Panc1 (cell line): Measurements from ENCODE around the gene SEMA4A. TPM values are rescaled to one million over a fixed set of nuclear protein-coding genes. Genes with fewer than 3 reads are reported as not detected.

Source experiments
- ATAC-seq: fragments of 200-7000 bp; cut with Tn5 transposase; 2 replicates; pipeline ENCODE4 v1.9.1; 2020; ENCODE audit warnings: mild to moderate bottlenecking, moderate library complexity
- BruUV-seq: library from RNA; stranded (reverse); fragments of 400-500 nt; replicated peaks from 2 replicates; lab custom pipeline; 2021; lab: Mats Ljungman, UMichigan
- CTCF ChIA-PET: fragments of 300-600 bp; sonication (Branson Sonifier 250); formaldehyde crosslinking; loops from one replicate; lab custom pipeline; 2022; ENCODE audit warnings: antibody characterized with exemption; lab: Charles Lee
- POLR2A ChIA-PET: fragments of 300-600 bp; sonication (Branson Sonifier 250); formaldehyde crosslinking; loops from one replicate; lab custom pipeline; 2022; ENCODE audit warnings: antibody characterized with exemption; lab: Charles Lee
- DNase-seq: peaks from one replicate; pipeline ENCODE4 v3.0.0-alpha.2; 2010; ENCODE audit warnings: low read depth, low spot score
- H3K27ac ChIP-seq: 2 replicates; pipeline ENCODE4 v1.5.1; 2011; ENCODE audit warnings: mild to moderate bottlenecking, low read length, inconsistent platforms
- H3K27me3 ChIP-seq: fragments of 200-500 bp; sonication (Bioruptor generic); 2 replicates; pipeline ENCODE4 v1.6.0; 2014; ENCODE audit warnings: low read length, inconsistent platforms; ENCODE audit not compliant: control insufficient read depth, insufficient read depth
- H3K36me3 ChIP-seq: fragments of 200-500 bp; sonication (Bioruptor generic); 2 replicates; pipeline ENCODE4 v1.5.1; 2014; ENCODE audit warnings: inconsistent platforms, mild to moderate bottlenecking, low read length, moderate library complexity; ENCODE audit not compliant: control insufficient read depth, insufficient read depth
- H3K4me1 ChIP-seq: 2 replicates; pipeline ENCODE4 v1.5.1; 2011; ENCODE audit warnings: inconsistent platforms, mild to moderate bottlenecking, low read length, moderate library complexity; ENCODE audit not compliant: control insufficient read depth, insufficient read depth
- H3K4me3 ChIP-seq, 2 experiments: 2 replicates each; pipeline ENCODE4 v1.5.1; 2011 to 2012; ENCODE audit warnings: low read depth in 2 of 2, low read length in 2 of 2, mild to moderate bottlenecking in 2 of 2, inconsistent platforms in 1 of 2, moderate library complexity in 1 of 2
- H3K9me3 ChIP-seq: fragments of 200-500 bp; sonication (Bioruptor generic); 2 replicates; pipeline ENCODE4 v1.5.1; 2014; ENCODE audit warnings: low read depth, mild to moderate bottlenecking, inconsistent platforms, low read length, moderate library complexity; ENCODE audit not compliant: control insufficient read depth, insufficient read depth
- POLR2AphosphoS5 ChIP-seq: IDR thresholded peaks from 2 replicates; pipeline ENCODE4 v1.6.1; 2012; ENCODE audit warnings: mild to moderate bottlenecking, low read depth, low read length, moderate library complexity
- SIN3A ChIP-seq: IDR thresholded peaks from 2 replicates; pipeline ENCODE4 v1.6.1; 2012; ENCODE audit warnings: low read depth, mild to moderate bottlenecking, low read length, moderate library complexity, borderline replicate concordance; ENCODE audit not compliant: insufficient read depth
- TCF7L2 ChIP-seq: IDR thresholded peaks from 2 replicates; pipeline ENCODE4 v1.6.1; 2011; ENCODE audit warnings: mild to moderate bottlenecking, low read depth, low read length, inconsistent platforms
- in situ Hi-C: cut with HindIII; loops from 2 replicates; pipeline ENCODE4 v1.10.0; 2016; ENCODE audit warnings: low sequenced_read_pairs, low pct_unique_long_range_greater_than_20kb
- intact Hi-C: fragments of 100-400 bp; cut with micrococcal nuclease; formaldehyde crosslinking; loops from one replicate; pipeline ENCODE4 v1.10.0; 2022; ENCODE audit not compliant: unreplicated experiment
- total RNA-seq: library from RNA; stranded (reverse); gene quantifications from one replicate; pipeline ENCODE4 v1.2.1, GENCODE V29; 2021; ENCODE audit not compliant: unreplicated experiment
- TF ChIP-seq, protein P1 (sequence below): fragments of 450-650 bp; IDR thresholded peaks from 2 replicates; pipeline ENCODE4 v1.5.1; 2017; ENCODE audit warnings: mild to moderate bottlenecking
- TF ChIP-seq, protein P2 (sequence below), 2 experiments: IDR thresholded peaks; 2 replicates each; pipeline ENCODE4 v1.6.1; 2011 to 2012; ENCODE audit warnings: low read depth in 2 of 2, control low read depth in 1 of 2, low read length in 1 of 2, mild to moderate bottlenecking in 1 of 2, moderate library complexity in 1 of 2; ENCODE audit not compliant: insufficient read depth in 1 of 2

SEMA4A gene
- total RNA-seq, 1 experiment from 2014 or later: 0.21 TPM

GRCh38 chr1:156143765-156144489 is 9.5 kb upstream of the SEMA4A start:
- no TSS peak for BruUV-seq
- DNase-seq (no peak), ATAC-seq (no peak)
- CTCF ChIA-PET: no interaction called here
- H3K4me3 ChIP-seq: no peak overlapping the region
- H3K27me3 ChIP-seq: no peaks in the 10 kb centered on the region
- H3K36me3 ChIP-seq: no peaks in the 10 kb centered on the region
- POLR2A ChIA-PET: no interaction called here
- H3K27ac ChIP-seq: no peak overlapping the region
- peaks cover 32% of the 10 kb centered on the region for H3K4me1 ChIP-seq
- intact Hi-C loops: no loop called here
- no peaks in the 10 kb centered on the region for H3K9me3 ChIP-seq
- in situ Hi-C loops: no loop called here
- no peak for TF ChIP-seq TCF7L2
- TF ChIP-seq, protein P1, sequence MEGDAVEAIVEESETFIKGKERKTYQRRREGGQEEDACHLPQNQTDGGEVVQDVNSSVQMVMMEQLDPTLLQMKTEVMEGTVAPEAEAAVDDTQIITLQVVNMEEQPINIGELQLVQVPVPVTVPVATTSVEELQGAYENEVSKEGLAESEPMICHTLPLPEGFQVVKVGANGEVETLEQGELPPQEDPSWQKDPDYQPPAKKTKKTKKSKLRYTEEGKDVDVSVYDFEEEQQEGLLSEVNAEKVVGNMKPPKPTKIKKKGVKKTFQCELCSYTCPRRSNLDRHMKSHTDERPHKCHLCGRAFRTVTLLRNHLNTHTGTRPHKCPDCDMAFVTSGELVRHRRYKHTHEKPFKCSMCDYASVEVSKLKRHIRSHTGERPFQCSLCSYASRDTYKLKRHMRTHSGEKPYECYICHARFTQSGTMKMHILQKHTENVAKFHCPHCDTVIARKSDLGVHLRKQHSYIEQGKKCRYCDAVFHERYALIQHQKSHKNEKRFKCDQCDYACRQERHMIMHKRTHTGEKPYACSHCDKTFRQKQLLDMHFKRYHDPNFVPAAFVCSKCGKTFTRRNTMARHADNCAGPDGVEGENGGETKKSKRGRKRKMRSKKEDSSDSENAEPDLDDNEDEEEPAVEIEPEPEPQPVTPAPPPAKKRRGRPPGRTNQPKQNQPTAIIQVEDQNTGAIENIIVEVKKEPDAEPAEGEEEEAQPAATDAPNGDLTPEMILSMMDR: no peak
- TF ChIP-seq, protein P2, sequence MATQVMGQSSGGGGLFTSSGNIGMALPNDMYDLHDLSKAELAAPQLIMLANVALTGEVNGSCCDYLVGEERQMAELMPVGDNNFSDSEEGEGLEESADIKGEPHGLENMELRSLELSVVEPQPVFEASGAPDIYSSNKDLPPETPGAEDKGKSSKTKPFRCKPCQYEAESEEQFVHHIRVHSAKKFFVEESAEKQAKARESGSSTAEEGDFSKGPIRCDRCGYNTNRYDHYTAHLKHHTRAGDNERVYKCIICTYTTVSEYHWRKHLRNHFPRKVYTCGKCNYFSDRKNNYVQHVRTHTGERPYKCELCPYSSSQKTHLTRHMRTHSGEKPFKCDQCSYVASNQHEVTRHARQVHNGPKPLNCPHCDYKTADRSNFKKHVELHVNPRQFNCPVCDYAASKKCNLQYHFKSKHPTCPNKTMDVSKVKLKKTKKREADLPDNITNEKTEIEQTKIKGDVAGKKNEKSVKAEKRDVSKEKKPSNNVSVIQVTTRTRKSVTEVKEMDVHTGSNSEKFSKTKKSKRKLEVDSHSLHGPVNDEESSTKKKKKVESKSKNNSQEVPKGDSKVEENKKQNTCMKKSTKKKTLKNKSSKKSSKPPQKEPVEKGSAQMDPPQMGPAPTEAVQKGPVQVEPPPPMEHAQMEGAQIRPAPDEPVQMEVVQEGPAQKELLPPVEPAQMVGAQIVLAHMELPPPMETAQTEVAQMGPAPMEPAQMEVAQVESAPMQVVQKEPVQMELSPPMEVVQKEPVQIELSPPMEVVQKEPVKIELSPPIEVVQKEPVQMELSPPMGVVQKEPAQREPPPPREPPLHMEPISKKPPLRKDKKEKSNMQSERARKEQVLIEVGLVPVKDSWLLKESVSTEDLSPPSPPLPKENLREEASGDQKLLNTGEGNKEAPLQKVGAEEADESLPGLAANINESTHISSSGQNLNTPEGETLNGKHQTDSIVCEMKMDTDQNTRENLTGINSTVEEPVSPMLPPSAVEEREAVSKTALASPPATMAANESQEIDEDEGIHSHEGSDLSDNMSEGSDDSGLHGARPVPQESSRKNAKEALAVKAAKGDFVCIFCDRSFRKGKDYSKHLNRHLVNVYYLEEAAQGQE (IDR thresholded peaks at IDR 0.05; ENCODE audit: insufficient read depth in 1 of 2, low read depth in 2 of 2, low read length in 1 of 2): no peak
- no peak for TF ChIP-seq SIN3A
- TF ChIP-seq POLR2AphosphoS5: no peak

DNA sequence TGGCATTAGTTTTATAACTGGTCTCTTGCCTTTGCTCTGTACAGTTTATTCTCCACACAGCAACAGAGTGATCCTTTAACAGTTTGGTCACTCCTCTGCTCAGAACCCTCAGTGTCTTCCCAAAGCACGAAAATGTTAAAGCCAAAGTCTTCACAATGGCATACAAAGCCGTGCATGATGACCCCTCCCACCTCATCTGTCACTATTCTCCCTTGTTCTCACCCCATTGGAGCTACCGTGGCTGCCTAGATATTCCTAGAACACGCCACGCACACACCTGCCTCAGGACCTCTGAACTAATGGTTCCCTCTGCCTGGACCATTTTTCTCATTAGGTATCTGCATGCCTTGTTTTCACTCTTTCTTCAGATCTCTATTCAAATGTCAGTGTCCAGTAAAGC is 8.6 kb upstream of the SEMA4A start:
- H3K9me3 ChIP-seq: no peaks in the 10 kb centered on the region
- H3K27ac ChIP-seq: no peak overlapping the region
- in situ Hi-C loops (no loop called here), intact Hi-C loops (no loop called here)
- no peaks in the 10 kb centered on the region for H3K27me3 ChIP-seq
- no peaks in the 10 kb centered on the region for H3K36me3 ChIP-seq
- POLR2A ChIA-PET: interaction anchor here (0.6 to 1.1 kb wide), 2 partner anchors 39 to 69 kb away, joined by 5 to 6 read pairs; partner anchors contain the start of gene PMF1
- DNase-seq (no peak), ATAC-seq (no peak)
- CTCF ChIA-PET: interaction anchor here (1.5 kb wide), 1 partner anchor 81 kb away, joined by 21 read pairs; no protein-coding TSS in a partner anchor
- 0 out of 2 replicates have a peak, but pooled peaks have one; percentile 18 for TF ChIP-seq POLR2AphosphoS5
- TF ChIP-seq, protein P2 (IDR thresholded peaks at IDR 0.05; ENCODE audit: insufficient read depth in 1 of 2, low read depth in 2 of 2, low read length in 1 of 2): no peak
- BruUV-seq: no TSS peak
- peaks cover 31% of the 10 kb centered on the region for H3K4me1 ChIP-seq
- no peak overlapping the region for H3K4me3 ChIP-seq
